ENCODE measurements around the gene RPL36.

DNA sequence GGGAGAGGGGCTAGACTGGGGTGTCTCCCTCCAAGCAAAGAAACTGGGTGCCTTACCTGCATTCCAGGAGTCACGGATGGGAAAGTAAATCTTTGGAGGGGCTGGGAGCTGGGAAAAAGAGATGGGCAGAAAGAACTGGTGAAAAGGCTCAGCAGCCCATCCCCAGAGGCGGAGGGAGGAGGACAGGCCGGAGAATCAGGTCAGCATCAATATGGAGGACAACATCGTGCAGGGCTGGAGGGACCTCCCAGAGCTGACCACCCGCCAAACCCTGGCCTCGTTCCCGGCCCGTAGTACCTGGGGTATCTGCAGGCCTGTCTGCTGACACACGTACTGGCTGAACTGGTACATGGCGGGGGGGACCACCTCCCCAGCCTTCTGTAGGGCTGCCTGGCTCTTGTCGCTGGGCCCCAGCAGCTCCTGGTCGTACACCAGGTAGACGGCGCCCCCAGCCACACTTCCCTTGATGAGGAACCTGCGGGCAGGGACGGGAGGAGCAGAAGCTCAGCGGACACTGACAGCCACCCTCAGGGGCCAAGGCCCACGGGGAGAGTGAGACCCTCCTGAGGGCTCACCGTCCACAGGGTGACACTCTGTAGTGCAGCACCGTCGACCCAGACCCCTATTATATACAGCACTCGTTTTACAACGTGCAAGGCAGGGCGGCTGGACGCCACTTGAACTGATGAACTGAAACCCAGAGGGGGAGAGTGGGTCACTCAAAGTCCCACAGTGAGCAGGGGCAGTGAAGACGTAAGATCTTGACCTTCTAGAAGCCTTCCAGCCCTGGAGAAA lies 10.6 kb upstream of the RPL36 start:
- TF ChIP-seq, protein P1, sequence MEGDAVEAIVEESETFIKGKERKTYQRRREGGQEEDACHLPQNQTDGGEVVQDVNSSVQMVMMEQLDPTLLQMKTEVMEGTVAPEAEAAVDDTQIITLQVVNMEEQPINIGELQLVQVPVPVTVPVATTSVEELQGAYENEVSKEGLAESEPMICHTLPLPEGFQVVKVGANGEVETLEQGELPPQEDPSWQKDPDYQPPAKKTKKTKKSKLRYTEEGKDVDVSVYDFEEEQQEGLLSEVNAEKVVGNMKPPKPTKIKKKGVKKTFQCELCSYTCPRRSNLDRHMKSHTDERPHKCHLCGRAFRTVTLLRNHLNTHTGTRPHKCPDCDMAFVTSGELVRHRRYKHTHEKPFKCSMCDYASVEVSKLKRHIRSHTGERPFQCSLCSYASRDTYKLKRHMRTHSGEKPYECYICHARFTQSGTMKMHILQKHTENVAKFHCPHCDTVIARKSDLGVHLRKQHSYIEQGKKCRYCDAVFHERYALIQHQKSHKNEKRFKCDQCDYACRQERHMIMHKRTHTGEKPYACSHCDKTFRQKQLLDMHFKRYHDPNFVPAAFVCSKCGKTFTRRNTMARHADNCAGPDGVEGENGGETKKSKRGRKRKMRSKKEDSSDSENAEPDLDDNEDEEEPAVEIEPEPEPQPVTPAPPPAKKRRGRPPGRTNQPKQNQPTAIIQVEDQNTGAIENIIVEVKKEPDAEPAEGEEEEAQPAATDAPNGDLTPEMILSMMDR (IDR thresholded peaks at IDR 0.05), result no peak
- TF ChIP-seq EZH2 (IDR thresholded peaks at IDR 0.05), result no peak
- no peak for TF ChIP-seq EZH2phosphoT487 (IDR thresholded peaks at IDR 0.05)

Data from neural progenitor cell (in vitro differentiated cells).